GM12891 (cell line): ENCODE results near the gene SPINT2.

Source experiments
- POLR2A ChIP-seq: IDR thresholded peaks from 2 replicates; pipeline ENCODE4 v1.6.1; 2011; ENCODE audit warnings: low read depth, low read length, control low read depth
- POLR2AphosphoS5 ChIP-seq: IDR thresholded peaks from 2 replicates; pipeline ENCODE4 v1.6.1; 2011; ENCODE audit warnings: low read depth, low read length, control low read depth
- SPI1 ChIP-seq: IDR thresholded peaks from 2 replicates; pipeline ENCODE4 v1.6.1; 2011; ENCODE audit warnings: low read depth, low read length, control low read depth
- TAF1 ChIP-seq: IDR thresholded peaks from 2 replicates; pipeline ENCODE4 v1.6.1; 2011; ENCODE audit warnings: low read depth, low read length, control low read depth

- no peak for TF ChIP-seq POLR2A
- no peak for TF ChIP-seq POLR2AphosphoS5
- no peak for TF ChIP-seq TAF1
- TF ChIP-seq SPI1, result no peak
These were observed 41.3 kb upstream of the SPINT2 start for GRCh38 chr19:38223119-38223523.
